ENCODE data around the gene USP1.

The USP1 gene

DNA sequence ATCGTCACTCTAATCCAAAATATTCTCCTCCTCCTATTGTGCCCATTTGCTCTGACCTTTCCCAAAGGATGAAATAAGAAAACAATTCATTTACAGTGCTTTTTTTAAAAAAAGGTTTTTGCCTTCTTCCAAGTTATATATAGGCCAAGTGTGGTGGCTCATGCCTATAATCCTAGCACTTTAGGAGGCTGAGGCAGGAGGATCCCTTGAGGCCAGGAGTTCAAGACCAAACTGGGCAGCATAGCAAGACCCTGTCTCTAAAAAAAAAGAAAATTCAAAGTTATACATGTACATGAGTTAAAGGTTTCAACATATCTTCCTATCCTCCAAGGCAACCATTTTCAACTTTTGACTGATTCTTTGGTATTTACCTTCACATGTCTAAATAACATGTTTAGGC is 10.1 kb upstream of the USP1 start:
- Histone ChIP-seq H3K27ac (ENCODE audit: low read depth, low read length) (no peak overlapping the region), H3K9me3 (ENCODE audit: low read length) (no peaks in the 10 kb centered on the region), H3K4me1 (ENCODE audit: insufficient read depth, low read length) (no peaks in the 10 kb centered on the region), H3K4me3 (ENCODE audit: low read depth in 1 of 2, low read length in 2 of 2) (no peak overlapping the region), H3K9ac (ENCODE audit: low read length) (no peak overlapping the region), H3K27me3 (ENCODE audit: control insufficient read depth in 1 of 2, insufficient read depth in 2 of 2, low read length in 2 of 2) (no peaks in the 10 kb centered on the region), H3K36me3 (ENCODE audit: insufficient read depth, low read length) (no peaks in the 10 kb centered on the region)

DNA sequence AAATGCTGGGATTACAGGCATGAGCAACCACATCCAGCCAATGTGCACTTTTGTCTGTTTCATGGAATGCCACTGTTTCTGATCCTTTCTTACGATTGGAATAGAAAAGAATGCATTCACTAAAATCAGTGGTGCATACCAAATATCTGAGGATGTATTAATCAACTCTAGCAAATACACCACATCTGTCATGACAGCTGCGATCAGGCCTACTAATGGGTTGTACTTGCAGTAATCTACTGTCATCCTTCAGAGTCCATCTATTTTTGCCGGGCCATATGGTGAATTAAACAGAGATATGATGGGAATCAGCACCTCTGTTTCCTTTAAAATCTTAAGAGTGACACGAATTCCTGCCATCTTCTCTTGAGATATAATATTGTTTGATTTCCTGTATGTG is 8.5 kb upstream of the USP1 start:
- H3K27me3 ChIP-seq (ENCODE audit: control insufficient read depth in 1 of 2, insufficient read depth in 2 of 2, low read length in 2 of 2) = no peaks in the 10 kb centered on the region
- H3K4me1 ChIP-seq (ENCODE audit: insufficient read depth, low read length) = no peaks in the 10 kb centered on the region
- no peaks in the 10 kb centered on the region for H3K36me3 ChIP-seq (ENCODE audit: insufficient read depth, low read length)
- H3K9me3 ChIP-seq (ENCODE audit: low read length) = no peaks in the 10 kb centered on the region
- no peak overlapping the region for H3K27ac ChIP-seq (ENCODE audit: low read depth, low read length)
- H3K4me3 ChIP-seq (ENCODE audit: low read depth in 1 of 2, low read length in 2 of 2) = no peak overlapping the region
- H3K9ac ChIP-seq (ENCODE audit: low read length) = no peak overlapping the region

DNA sequence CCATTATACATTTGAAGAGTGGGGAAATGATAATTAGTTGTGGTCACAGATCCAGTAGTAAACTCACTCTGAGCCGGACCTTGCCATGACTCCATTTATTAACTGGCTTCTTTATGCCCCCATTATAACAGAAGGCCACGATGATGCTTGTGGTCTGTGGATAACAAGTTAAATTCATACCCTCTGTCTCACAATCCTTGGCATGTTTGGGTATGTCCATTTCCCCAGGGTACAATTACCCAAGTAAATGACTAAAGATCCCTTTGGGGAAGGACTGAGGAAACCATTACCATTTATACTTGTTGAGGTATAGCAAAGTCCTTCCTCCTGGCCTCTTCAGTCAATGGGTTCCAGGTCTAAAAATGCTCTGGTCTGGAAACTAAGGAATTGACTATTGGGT is 7.3 kb upstream of the USP1 start:
- H3K9me3 ChIP-seq (ENCODE audit: low read length) = no peaks in the 10 kb centered on the region
- no peak overlapping the region for H3K4me3 ChIP-seq (ENCODE audit: low read depth in 1 of 2, low read length in 2 of 2)
- H3K36me3 ChIP-seq (ENCODE audit: insufficient read depth, low read length) = no peaks in the 10 kb centered on the region
- no peaks in the 10 kb centered on the region for H3K27me3 ChIP-seq (ENCODE audit: control insufficient read depth in 1 of 2, insufficient read depth in 2 of 2, low read length in 2 of 2)
- no peak overlapping the region for H3K27ac ChIP-seq (ENCODE audit: low read depth, low read length)
- no peaks in the 10 kb centered on the region for H3K4me1 ChIP-seq (ENCODE audit: insufficient read depth, low read length)
- no peak overlapping the region for H3K9ac ChIP-seq (ENCODE audit: low read length)

DNA sequence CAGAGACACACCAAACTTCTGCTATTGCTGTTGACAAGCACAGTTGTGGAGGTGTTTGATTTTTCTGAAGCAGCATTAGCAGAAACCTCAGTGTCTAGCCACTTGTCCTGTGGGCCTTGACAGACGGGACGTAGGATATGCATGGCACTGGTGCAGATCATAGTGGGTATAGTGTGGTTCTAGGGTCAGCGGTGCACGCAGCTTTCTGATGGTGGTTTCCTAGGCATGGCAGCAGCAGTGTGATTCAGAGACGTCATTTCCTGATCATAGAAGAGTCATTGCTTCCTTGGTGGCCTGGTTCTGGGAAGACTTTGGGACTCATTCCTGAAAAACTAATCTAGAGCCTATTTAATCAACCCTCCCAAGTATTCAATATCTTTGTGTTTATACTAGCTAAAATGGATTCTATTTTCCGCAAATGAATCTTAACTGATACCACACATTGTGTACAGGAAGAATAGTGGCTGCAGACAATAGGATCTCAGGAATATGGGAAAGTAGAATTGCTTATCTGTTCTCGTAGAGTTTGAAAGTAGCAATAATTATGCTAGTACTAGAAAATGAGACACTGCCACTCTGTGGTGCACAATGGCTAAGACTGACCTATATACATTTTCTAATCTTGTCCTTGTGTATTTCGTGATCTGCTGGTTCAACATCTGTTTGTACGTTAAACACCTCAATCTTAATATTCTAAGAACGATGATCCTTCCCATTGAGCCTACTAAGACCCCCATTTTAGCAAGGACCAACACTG is 2.8 kb upstream of the USP1 start:
- no peaks in the 10 kb centered on the region for H3K36me3 ChIP-seq (ENCODE audit: insufficient read depth, low read length)
- H3K27ac ChIP-seq (ENCODE audit: low read depth, low read length) = no peak overlapping the region
- H3K4me1 ChIP-seq (ENCODE audit: insufficient read depth, low read length) = peaks cover 14% of the 10 kb centered on the region
- no peak overlapping the region for H3K4me3 ChIP-seq (ENCODE audit: low read depth in 1 of 2, low read length in 2 of 2)
- no peak overlapping the region for H3K9ac ChIP-seq (ENCODE audit: low read length)
- no peaks in the 10 kb centered on the region for H3K9me3 ChIP-seq (ENCODE audit: low read length)
- H3K27me3 ChIP-seq (ENCODE audit: control insufficient read depth in 1 of 2, insufficient read depth in 2 of 2, low read length in 2 of 2) = no peaks in the 10 kb centered on the region

DNA sequence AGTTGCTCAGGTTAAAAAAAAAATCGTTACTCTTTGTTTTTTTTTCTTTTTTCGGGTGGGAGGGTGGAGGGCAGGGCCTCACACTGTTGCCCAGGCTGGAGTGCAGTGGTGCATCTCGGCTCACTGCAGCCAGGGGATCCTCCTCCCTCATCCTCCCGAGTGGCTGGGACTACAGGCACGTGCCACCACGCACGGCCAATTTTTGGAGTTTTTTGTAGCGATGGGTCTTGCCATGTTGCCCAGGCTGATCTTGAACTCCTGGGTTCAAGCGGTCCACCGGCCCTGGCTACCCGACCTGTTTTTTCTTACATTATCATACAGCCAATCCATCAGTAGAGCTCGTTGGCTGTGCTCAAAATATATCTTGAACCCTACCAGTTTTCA is 2.2 kb upstream of the USP1 start:
- Histone ChIP-seq H3K9me3 (ENCODE audit: low read length) (no peaks in the 10 kb centered on the region), H3K9ac (ENCODE audit: low read length) (no peak overlapping the region), H3K27me3 (ENCODE audit: control insufficient read depth in 1 of 2, insufficient read depth in 2 of 2, low read length in 2 of 2) (no peaks in the 10 kb centered on the region), H3K27ac (ENCODE audit: low read depth, low read length) (no peak overlapping the region), H3K4me3 (ENCODE audit: low read depth in 1 of 2, low read length in 2 of 2) (no peak overlapping the region), H3K4me1 (ENCODE audit: insufficient read depth, low read length) (peaks cover 20% of the 10 kb centered on the region), H3K36me3 (ENCODE audit: insufficient read depth, low read length) (no peaks in the 10 kb centered on the region)

DNA sequence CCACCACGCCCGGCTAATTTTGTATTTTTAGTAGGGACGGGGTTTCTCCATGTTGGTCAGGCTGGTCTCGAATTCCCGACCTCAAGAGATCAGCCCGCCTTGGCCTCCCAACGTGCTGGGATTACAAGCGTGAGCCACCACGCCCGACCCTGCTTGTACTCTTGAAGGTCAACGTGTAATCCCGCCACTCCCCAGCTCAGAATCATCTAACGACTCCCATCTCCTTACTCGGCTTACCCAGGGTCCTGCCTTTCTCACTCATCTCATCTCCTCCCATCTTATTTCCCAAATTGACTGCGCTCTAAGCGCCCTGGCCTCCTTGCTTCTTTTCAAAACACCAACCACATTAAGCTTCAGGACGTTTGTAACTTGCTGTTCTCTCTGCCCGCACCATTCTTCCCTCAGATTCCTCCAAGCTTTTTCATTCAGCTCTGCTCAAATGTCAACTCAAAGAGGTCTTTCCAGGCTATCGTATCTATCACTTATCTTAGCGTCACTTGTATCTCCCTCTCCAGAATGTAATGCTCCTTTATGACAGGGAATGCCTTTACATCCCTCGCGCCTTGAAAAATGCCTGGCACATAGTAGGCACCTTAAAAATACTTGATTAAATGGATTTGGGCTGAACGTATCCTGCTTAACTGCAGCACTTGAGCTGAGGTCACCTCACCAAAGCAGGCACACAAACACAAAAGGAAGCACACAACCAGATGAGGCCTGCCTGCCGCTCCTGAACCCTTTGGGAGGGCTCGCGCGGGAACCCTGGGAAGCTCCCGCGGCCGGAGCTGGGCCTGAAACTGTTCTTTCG is 1.4 kb upstream of the USP1 start:
- H3K9ac ChIP-seq (ENCODE audit: low read length) = peak overlapping the region; percentile 93
- no peaks in the 10 kb centered on the region for H3K36me3 ChIP-seq (ENCODE audit: insufficient read depth, low read length)
- no peaks in the 10 kb centered on the region for H3K27me3 ChIP-seq (ENCODE audit: control insufficient read depth in 1 of 2, insufficient read depth in 2 of 2, low read length in 2 of 2)
- peak overlapping the region; percentile 89 to 98 for H3K4me3 ChIP-seq (ENCODE audit: low read depth in 1 of 2, low read length in 2 of 2)
- H3K9me3 ChIP-seq (ENCODE audit: low read length) = no peaks in the 10 kb centered on the region
- H3K27ac ChIP-seq (ENCODE audit: low read depth, low read length) = peak overlapping the region; percentile 96
- peaks cover 25% of the 10 kb centered on the region for H3K4me1 ChIP-seq (ENCODE audit: insufficient read depth, low read length)

DNA sequence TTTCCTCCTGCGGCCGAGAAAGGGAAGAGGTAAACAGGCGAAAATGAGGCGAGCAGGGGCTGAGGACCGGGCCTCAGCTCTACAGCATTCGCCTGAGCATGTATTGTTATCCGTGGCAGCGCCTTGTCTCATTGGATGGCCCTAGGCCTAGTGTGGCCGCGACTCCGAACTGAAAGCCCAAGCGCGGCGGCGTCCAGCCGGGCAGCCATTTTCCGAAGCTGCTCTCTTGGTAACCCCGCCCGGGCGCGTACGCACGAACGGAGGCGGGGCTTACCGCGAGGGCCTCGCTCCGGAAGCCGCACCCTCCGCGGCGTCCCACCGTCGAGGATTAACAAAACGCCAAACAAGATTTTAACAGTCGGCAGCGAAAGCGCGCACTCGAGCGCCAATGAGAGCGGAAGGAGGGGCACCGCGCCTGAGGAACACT is 797 bp upstream of the USP1 start:
- H3K27me3 ChIP-seq (ENCODE audit: control insufficient read depth in 1 of 2, insufficient read depth in 2 of 2, low read length in 2 of 2) = no peaks in the 10 kb centered on the region
- peak overlapping the region; percentile 93 for H3K9ac ChIP-seq (ENCODE audit: low read length)
- H3K4me1 ChIP-seq (ENCODE audit: insufficient read depth, low read length) = peaks cover 29% of the 10 kb centered on the region
- H3K36me3 ChIP-seq (ENCODE audit: insufficient read depth, low read length) = no peaks in the 10 kb centered on the region
- H3K27ac ChIP-seq (ENCODE audit: low read depth, low read length) = peak overlapping the region; percentile 96
- peak overlapping the region; percentile 89 to 98 for H3K4me3 ChIP-seq (ENCODE audit: low read depth in 1 of 2, low read length in 2 of 2)
- H3K9me3 ChIP-seq (ENCODE audit: low read length) = no peaks in the 10 kb centered on the region

DNA sequence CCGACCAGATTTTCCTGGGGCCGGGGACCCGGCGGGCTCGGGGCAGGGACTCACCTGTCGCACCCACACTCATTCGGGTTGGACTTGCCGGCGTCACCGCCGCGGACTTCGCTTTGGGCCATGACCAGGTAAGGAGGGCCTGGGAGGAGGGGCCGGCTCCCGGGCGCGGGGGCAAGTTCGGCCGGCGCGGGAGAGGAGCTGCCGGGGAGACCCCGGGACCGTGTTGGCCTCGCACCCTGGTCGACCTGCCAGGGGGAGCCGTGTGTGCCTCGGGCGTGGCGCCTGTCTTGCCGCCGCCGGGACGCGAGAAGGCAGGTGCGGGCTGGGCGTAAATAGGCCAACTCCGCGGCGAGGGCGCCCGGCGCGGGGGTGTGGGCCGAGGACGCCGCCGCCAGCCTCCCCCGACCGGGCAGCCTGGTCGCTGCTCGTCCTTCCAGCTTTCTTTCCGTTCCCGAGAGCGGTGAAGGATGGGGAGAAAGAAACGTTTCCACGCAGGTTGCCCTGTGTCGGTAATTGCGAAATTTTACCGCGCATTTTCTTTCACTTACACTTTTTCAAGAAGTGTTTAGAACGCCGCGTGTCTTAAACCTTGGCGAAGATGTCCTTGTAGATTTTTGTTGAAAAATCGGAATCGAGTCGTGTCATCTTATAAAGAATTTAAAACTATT is 558 bp downstream of the USP1 start:
- peaks cover 29% of the 10 kb centered on the region for H3K4me1 ChIP-seq (ENCODE audit: insufficient read depth, low read length)
- peaks cover 12% of the 10 kb centered on the region for H3K36me3 ChIP-seq (ENCODE audit: insufficient read depth, low read length)
- peak overlapping the region; percentile 89 to 98 for H3K4me3 ChIP-seq (ENCODE audit: low read depth in 1 of 2, low read length in 2 of 2)

DNA sequence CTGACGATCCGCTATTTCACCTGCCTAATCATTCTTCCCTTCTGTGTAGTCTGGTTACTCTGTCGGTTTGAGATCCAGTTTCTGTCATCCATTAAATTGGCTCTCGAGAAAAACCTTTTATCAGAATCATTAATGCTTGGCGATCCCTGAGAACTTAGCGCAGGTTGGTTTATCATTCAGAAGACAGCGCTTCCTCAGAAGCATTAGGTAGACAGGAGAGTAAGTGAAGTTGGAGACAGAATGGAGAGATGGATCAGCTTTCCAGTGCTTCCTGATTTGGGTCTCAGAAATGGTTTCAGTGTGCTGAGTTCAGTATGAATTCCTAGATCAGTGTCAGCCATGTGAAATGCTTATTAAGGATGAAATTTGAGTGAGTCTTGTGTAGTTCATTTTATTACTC is 1.3 kb downstream of the USP1 start:
- Histone ChIP-seq H3K9me3 (ENCODE audit: low read length) (no peaks in the 10 kb centered on the region), H3K36me3 (ENCODE audit: insufficient read depth, low read length) (peaks cover 20% of the 10 kb centered on the region), H3K27ac (ENCODE audit: low read depth, low read length) (peak overlapping the region; percentile 96), H3K4me3 (ENCODE audit: low read depth in 1 of 2, low read length in 2 of 2) (peak overlapping the region; percentile 89 to 98), H3K9ac (ENCODE audit: low read length) (peak overlapping the region; percentile 55), H3K4me1 (ENCODE audit: insufficient read depth, low read length) (peaks cover 29% of the 10 kb centered on the region), H3K27me3 (ENCODE audit: control insufficient read depth in 1 of 2, insufficient read depth in 2 of 2, low read length in 2 of 2) (no peaks in the 10 kb centered on the region)

More for the DNA sequence above, 558 bp downstream of the USP1 start:
- no peaks in the 10 kb centered on the region for H3K27me3 ChIP-seq (ENCODE audit: control insufficient read depth in 1 of 2, insufficient read depth in 2 of 2, low read length in 2 of 2)
- peak overlapping the region; percentile 55 for H3K9ac ChIP-seq (ENCODE audit: low read length)
- H3K9me3 ChIP-seq (ENCODE audit: low read length) = no peaks in the 10 kb centered on the region
- H3K27ac ChIP-seq (ENCODE audit: low read depth, low read length) = peak overlapping the region; percentile 96

DNA sequence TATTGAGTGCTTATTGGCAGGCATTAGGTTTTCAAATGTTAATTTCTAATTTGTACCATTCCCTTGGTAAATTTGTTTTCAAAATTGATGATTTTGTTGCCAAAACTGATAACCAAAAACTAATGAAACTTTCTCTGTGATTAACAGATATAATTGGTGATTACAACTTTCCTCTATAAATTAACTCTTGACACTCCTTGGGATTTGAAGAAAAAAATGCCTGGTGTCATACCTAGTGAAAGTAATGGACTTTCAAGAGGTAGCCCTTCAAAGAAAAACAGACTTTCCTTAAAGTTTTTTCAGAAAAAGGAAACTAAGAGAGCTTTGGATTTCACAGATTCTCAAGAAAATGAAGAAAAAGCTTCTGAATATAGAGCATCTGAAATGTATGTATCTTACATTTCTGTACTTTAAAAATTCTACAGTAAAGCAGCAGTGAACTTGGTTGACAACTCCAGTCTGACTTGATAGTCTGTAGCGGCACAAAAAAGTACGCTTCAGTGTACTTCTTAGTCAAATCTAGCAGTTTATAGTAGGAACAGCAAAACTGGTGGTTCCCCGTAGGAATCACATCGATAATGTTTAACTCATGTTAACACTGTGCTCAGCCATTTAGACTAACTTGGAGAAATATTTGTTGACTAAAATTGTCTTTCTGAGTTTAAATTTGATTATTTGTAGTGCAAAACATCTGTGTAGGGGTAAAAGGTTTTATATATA is 3.0 kb downstream of the USP1 start:
- H3K27me3 ChIP-seq (ENCODE audit: control insufficient read depth in 1 of 2, insufficient read depth in 2 of 2, low read length in 2 of 2) = no peaks in the 10 kb centered on the region
- H3K36me3 ChIP-seq (ENCODE audit: insufficient read depth, low read length) = peaks cover 30% of the 10 kb centered on the region
- no peak overlapping the region for H3K9ac ChIP-seq (ENCODE audit: low read length)
- H3K4me3 ChIP-seq (ENCODE audit: low read depth in 1 of 2, low read length in 2 of 2) = no peak overlapping the region
- no peak overlapping the region for H3K27ac ChIP-seq (ENCODE audit: low read depth, low read length)
- peaks cover 29% of the 10 kb centered on the region for H3K4me1 ChIP-seq (ENCODE audit: insufficient read depth, low read length)
- no peaks in the 10 kb centered on the region for H3K9me3 ChIP-seq (ENCODE audit: low read length)

DNA sequence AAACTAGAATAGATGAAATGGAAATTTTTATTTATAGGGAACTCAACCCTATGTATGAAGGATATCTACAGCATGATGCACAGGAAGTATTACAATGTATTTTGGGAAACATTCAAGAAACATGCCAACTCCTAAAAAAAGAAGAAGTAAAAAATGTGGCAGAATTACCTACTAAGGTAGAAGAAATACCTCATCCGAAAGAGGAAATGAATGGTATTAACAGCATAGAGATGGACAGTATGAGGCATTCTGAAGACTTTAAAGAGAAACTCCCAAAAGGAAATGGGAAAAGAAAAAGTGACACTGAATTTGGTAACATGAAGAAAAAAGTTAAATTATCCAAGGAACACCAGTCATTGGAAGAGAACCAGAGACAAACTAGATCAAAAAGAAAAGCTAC is 7.9 kb downstream of the USP1 start:
- H3K9ac ChIP-seq (ENCODE audit: low read length) = no peak overlapping the region
- H3K27ac ChIP-seq (ENCODE audit: low read depth, low read length) = no peak overlapping the region
- no peak overlapping the region for H3K4me3 ChIP-seq (ENCODE audit: low read depth in 1 of 2, low read length in 2 of 2)
- H3K9me3 ChIP-seq (ENCODE audit: low read length) = no peaks in the 10 kb centered on the region
- peaks cover 61% of the 10 kb centered on the region for H3K36me3 ChIP-seq (ENCODE audit: insufficient read depth, low read length)
- no peaks in the 10 kb centered on the region for H3K27me3 ChIP-seq (ENCODE audit: control insufficient read depth in 1 of 2, insufficient read depth in 2 of 2, low read length in 2 of 2)
- H3K4me1 ChIP-seq (ENCODE audit: insufficient read depth, low read length) = peaks cover 8% of the 10 kb centered on the region

Measured in muscle layer of colon (tissue), 2 donors.